Dendritic cell treated with granulocyte-macrophage colony-stimulating factor and Interleukin-4, amounts not matched to agents 40 ng/mL and 50 ng/mL, for 4 days (primary cell): ENCODE data around the gene ANKRD11.

ENCODE experiments used
- H3K27ac Mint-ChIP-seq: one replicate; pipeline ENCODE4 v1.8.0; 2022; ENCODE audit warnings: mild to moderate bottlenecking, mixed read lengths
- H3K27me3 Mint-ChIP-seq: one replicate; pipeline ENCODE4 v1.8.0; 2022; ENCODE audit warnings: mild to moderate bottlenecking, mixed read lengths
- H3K36me3 Mint-ChIP-seq: one replicate; pipeline ENCODE4 v1.8.0; 2022; ENCODE audit warnings: low read depth, mixed read lengths
- H3K4me1 Mint-ChIP-seq: one replicate; pipeline ENCODE4 v1.8.0; 2022; ENCODE audit warnings: low read depth, mixed read lengths
- H3K4me3 Mint-ChIP-seq: one replicate; pipeline ENCODE4 v1.8.0; 2022; ENCODE audit warnings: mild to moderate bottlenecking, moderate library complexity, mixed read lengths
- H3K9me3 Mint-ChIP-seq: one replicate; pipeline ENCODE4 v1.8.0; 2022; ENCODE audit warnings: mixed read lengths
- intact Hi-C: fragments of 100-400 bp; cut with micrococcal nuclease; formaldehyde crosslinking; loops from one replicate; pipeline ENCODE4 v1.15.0; 2022

ANKRD11 gene

GRCh38 chr16:89297156-89297874, 193.0 kb downstream of the ANKRD11 start:
- H3K27ac Mint-ChIP-seq, result no peak overlapping the region
- peaks cover 82% of the 10 kb centered on the region for H3K36me3 Mint-ChIP-seq
- H3K27me3 Mint-ChIP-seq, result no peaks in the 10 kb centered on the region
- H3K9me3 Mint-ChIP-seq, result no peaks in the 10 kb centered on the region
- peaks cover 29% of the 10 kb centered on the region for H3K4me1 Mint-ChIP-seq
- H3K4me3 Mint-ChIP-seq, result no peak overlapping the region
- intact Hi-C loops, result no loop called here

- Mint-ChIP-seq H3K4me3 (no peak overlapping the region), H3K9me3 (no peaks in the 10 kb centered on the region), H3K27me3 (no peaks in the 10 kb centered on the region), H3K36me3 (peaks cover 83% of the 10 kb centered on the region), H3K4me1 (peaks cover 28% of the 10 kb centered on the region), H3K27ac (no peak overlapping the region)
- intact Hi-C loops, result no loop called here
These were observed 194.4 kb downstream of the ANKRD11 start for GRCh38 chr16:89295915-89296314.

- Mint-ChIP-seq H3K27me3 (no peaks in the 10 kb centered on the region), H3K4me3 (no peak overlapping the region), H3K27ac (no peak overlapping the region), H3K9me3 (no peaks in the 10 kb centered on the region), H3K36me3 (peaks cover 83% of the 10 kb centered on the region), H3K4me1 (peaks cover 22% of the 10 kb centered on the region)
- intact Hi-C loops, result no loop called here
These were observed 195.1 kb downstream of the ANKRD11 start for GRCh38 chr16:89295071-89295900.

- no peaks in the 10 kb centered on the region for H3K27me3 Mint-ChIP-seq
- peaks cover 20% of the 10 kb centered on the region for H3K4me1 Mint-ChIP-seq
- H3K27ac Mint-ChIP-seq, result no peak overlapping the region
- H3K9me3 Mint-ChIP-seq, result no peaks in the 10 kb centered on the region
- no peak overlapping the region for H3K4me3 Mint-ChIP-seq
- H3K36me3 Mint-ChIP-seq, result peaks cover 86% of the 10 kb centered on the region
- intact Hi-C loops, result no loop called here
These were observed 195.9 kb downstream of the ANKRD11 start for GRCh38 chr16:89294486-89294885.

GRCh38 chr16:89293276-89294143, 196.9 kb downstream of the ANKRD11 start:
- Mint-ChIP-seq H3K4me3 (no peak overlapping the region), H3K27me3 (no peaks in the 10 kb centered on the region)
- intact Hi-C loops, result no loop called here

GRCh38 chr16:89292443-89293078, 197.8 kb downstream of the ANKRD11 start:
- intact Hi-C loops, result no loop called here
- Mint-ChIP-seq H3K27ac (peak overlapping the region; percentile 21), H3K9me3 (no peaks in the 10 kb centered on the region), H3K4me1 (peaks cover 2% of the 10 kb centered on the region), H3K4me3 (no peak overlapping the region), H3K36me3 (peaks cover 87% of the 10 kb centered on the region), H3K27me3 (no peaks in the 10 kb centered on the region)

More at GRCh38 chr16:89293276-89294143, 196.9 kb downstream of the ANKRD11 start:
- H3K36me3 Mint-ChIP-seq, result peaks cover 87% of the 10 kb centered on the region
- H3K9me3 Mint-ChIP-seq, result no peaks in the 10 kb centered on the region
- peaks cover 11% of the 10 kb centered on the region for H3K4me1 Mint-ChIP-seq
- no peak overlapping the region for H3K27ac Mint-ChIP-seq

GRCh38 chr16:89291776-89292175, 198.6 kb downstream of the ANKRD11 start:
- Mint-ChIP-seq H3K4me3 (no peak overlapping the region), H3K27me3 (no peaks in the 10 kb centered on the region), H3K4me1 (no peaks in the 10 kb centered on the region), H3K27ac (peak overlapping the region; percentile 21), H3K9me3 (no peaks in the 10 kb centered on the region), H3K36me3 (peaks cover 86% of the 10 kb centered on the region)
- intact Hi-C loops, result no loop called here

GRCh38 chr16:89291363-89291762, 199.0 kb downstream of the ANKRD11 start:
- no peak overlapping the region for H3K4me3 Mint-ChIP-seq
- intact Hi-C loops, result no loop called here
- no peaks in the 10 kb centered on the region for H3K4me1 Mint-ChIP-seq
- no peak overlapping the region for H3K27ac Mint-ChIP-seq
- peaks cover 82% of the 10 kb centered on the region for H3K36me3 Mint-ChIP-seq
- no peaks in the 10 kb centered on the region for H3K27me3 Mint-ChIP-seq
- H3K9me3 Mint-ChIP-seq, result no peaks in the 10 kb centered on the region

- Mint-ChIP-seq H3K4me1 (no peaks in the 10 kb centered on the region), H3K9me3 (no peaks in the 10 kb centered on the region), H3K36me3 (peaks cover 78% of the 10 kb centered on the region), H3K27me3 (no peaks in the 10 kb centered on the region), H3K4me3 (no peak overlapping the region), H3K27ac (no peak overlapping the region)
- intact Hi-C loops, result no loop called here
These were observed 199.5 kb downstream of the ANKRD11 start for GRCh38 chr16:89290887-89291286.

GRCh38 chr16:89290472-89290871, 199.9 kb downstream of the ANKRD11 start:
- no peaks in the 10 kb centered on the region for H3K9me3 Mint-ChIP-seq
- no peak overlapping the region for H3K4me3 Mint-ChIP-seq
- intact Hi-C loops, result no loop called here
- no peak overlapping the region for H3K27ac Mint-ChIP-seq
- H3K4me1 Mint-ChIP-seq, result no peaks in the 10 kb centered on the region
- H3K36me3 Mint-ChIP-seq, result peaks cover 75% of the 10 kb centered on the region
- H3K27me3 Mint-ChIP-seq, result no peaks in the 10 kb centered on the region

GRCh38 chr16:89289428-89290395, 200.6 kb downstream of the ANKRD11 start:
- Mint-ChIP-seq H3K4me3 (no peak overlapping the region), H3K9me3 (no peaks in the 10 kb centered on the region), H3K27me3 (no peaks in the 10 kb centered on the region), H3K27ac (no peak overlapping the region), H3K36me3 (peaks cover 70% of the 10 kb centered on the region), H3K4me1 (no peaks in the 10 kb centered on the region)
- intact Hi-C loops, result loop anchor here (10.0 kb wide), 1 partner anchor 65 kb away; no protein-coding TSS in a partner anchor

GRCh38 chr16:89288966-89289365, 201.4 kb downstream of the ANKRD11 start:
- H3K4me1 Mint-ChIP-seq, result no peaks in the 10 kb centered on the region
- intact Hi-C loops, result loop anchor here (10.0 kb wide), 1 partner anchor 64 kb away; no protein-coding TSS in a partner anchor

More at GRCh38 chr16:89288966-89289365, 201.4 kb downstream of the ANKRD11 start:
- peaks cover 63% of the 10 kb centered on the region for H3K36me3 Mint-ChIP-seq
- no peak overlapping the region for H3K27ac Mint-ChIP-seq
- H3K4me3 Mint-ChIP-seq, result no peak overlapping the region
- H3K27me3 Mint-ChIP-seq, result no peaks in the 10 kb centered on the region
- no peaks in the 10 kb centered on the region for H3K9me3 Mint-ChIP-seq
